HG03045 (cell line): ENCODE measurements around the gene TIAM2.
"Not testable (repeated sequence)": the region's sequence is repeated elsewhere in the genome, so short reads cannot be mapped to it uniquely, and the experiment has no call there.

ENCODE experiments used
- ATAC-seq: cut with Tn5 transposase; IDR thresholded peaks from one replicate; pipeline ENCODE4 v1.9.1; 2021; ENCODE audit warnings: mild to moderate bottlenecking, moderate library complexity; ENCODE audit not compliant: unreplicated experiment

TIAM2 gene

GRCh38 chr6:155187994-155188706, 193.0 kb downstream of the TIAM2 start:
- no peak for ATAC-seq

GRCh38 chr6:155188707-155189496, 193.8 kb downstream of the TIAM2 start:
- no peak for ATAC-seq

- ATAC-seq, result no peak
Observed at GRCh38 chr6:155190677-155191076, 195.6 kb downstream of the TIAM2 start.

- no peak for ATAC-seq
Observed at GRCh38 chr6:155193526-155193925, 198.4 kb downstream of the TIAM2 start.

- ATAC-seq, result no peak
Observed at GRCh38 chr6:155194399-155194798, 199.3 kb downstream of the TIAM2 start.

GRCh38 chr6:155195903-155196302, 200.8 kb downstream of the TIAM2 start:
- ATAC-seq, result no peak

- no peak for ATAC-seq
Observed at GRCh38 chr6:155196911-155197310, 201.8 kb downstream of the TIAM2 start.

GRCh38 chr6:155197932-155198331, 202.8 kb downstream of the TIAM2 start:
- ATAC-seq, result no peak

- ATAC-seq, result no peak
Observed at GRCh38 chr6:155200012-155200411, 204.9 kb downstream of the TIAM2 start.

- ATAC-seq, result no peak
Observed at GRCh38 chr6:155201461-155202226, 206.5 kb downstream of the TIAM2 start.

- no peak for ATAC-seq
Observed at GRCh38 chr6:155207223-155207622, 212.1 kb downstream of the TIAM2 start.

GRCh38 chr6:155212106-155212505, 217.0 kb downstream of the TIAM2 start:
- no peak for ATAC-seq

- no peak for ATAC-seq
Observed at GRCh38 chr6:155212616-155213380, 217.7 kb downstream of the TIAM2 start.

- no peak for ATAC-seq
Observed at GRCh38 chr6:155213611-155214372, 218.7 kb downstream of the TIAM2 start.

- ATAC-seq, result no peak
Observed at GRCh38 chr6:155215906-155216305, 220.8 kb downstream of the TIAM2 start.

GRCh38 chr6:155216312-155217046, 221.4 kb downstream of the TIAM2 start:
- no peak for ATAC-seq

- not testable (repeated sequence) for ATAC-seq
Observed at GRCh38 chr6:155218711-155219110, 223.6 kb downstream of the TIAM2 start.

GRCh38 chr6:155219299-155219698, 224.2 kb downstream of the TIAM2 start:
- ATAC-seq, result no peak

GRCh38 chr6:155219858-155220301, 224.8 kb downstream of the TIAM2 start:
- ATAC-seq, result no peak
